ENCODE results near the gene SNX20.

DNA sequence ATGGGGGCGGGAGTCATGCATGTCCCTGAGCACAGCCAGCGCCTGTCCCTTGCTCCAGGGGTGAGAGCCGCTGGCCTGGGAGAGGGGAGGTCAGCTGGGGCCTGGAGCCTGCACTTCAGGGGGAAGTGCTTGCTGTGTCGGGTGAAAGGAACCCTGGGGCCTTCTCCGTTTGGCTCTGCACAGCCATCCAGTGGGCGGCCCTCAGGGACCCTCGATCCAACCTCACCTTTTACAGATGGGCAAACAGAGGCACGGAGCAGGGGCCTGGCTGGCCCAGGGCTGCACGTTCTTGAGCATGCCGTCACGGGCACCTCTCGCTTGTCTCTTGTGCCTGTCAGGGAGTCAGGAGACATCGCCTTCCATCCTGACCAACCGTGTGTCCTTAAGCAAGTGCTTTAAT, 1.8 kb downstream of the SNX20 start:
- TF ChIP-seq CTCF (IDR thresholded peaks at IDR 0.05; ENCODE audit: insufficient read depth, low read depth, low read length), result no peak
- no peak for TF ChIP-seq EZH2 (IDR thresholded peaks at IDR 0.05; ENCODE audit: insufficient read depth, low read length)

All from astrocyte (in vitro differentiated cells and primary cell).